Hematopoietic multipotent progenitor cell treated with erythropoietin and hydrocortisone succinate and interleukin-3 and kit ligand, for 8 days (in vitro differentiated cells): ENCODE data around the gene ETS2.

ENCODE experiments used
- DNase-seq: peaks from one replicate; pipeline ENCODE4 v3.0.0-alpha.2; 2015

The ETS2 gene

GRCh38 chr21:38863843-38864363, 58.2 kb downstream of the ETS2 start:
- DNase-seq, result no peak

GRCh38 chr21:38864964-38865363, 59.2 kb downstream of the ETS2 start:
- DNase-seq, result no peak

GRCh38 chr21:38869196-38869595, 63.5 kb downstream of the ETS2 start:
- DNase-seq, result no peak

- peak; percentile 14 for DNase-seq
Measured at GRCh38 chr21:38869946-38870345, 64.2 kb downstream of the ETS2 start.
